ENCODE measurements around the gene SLC49A3.

DNA sequence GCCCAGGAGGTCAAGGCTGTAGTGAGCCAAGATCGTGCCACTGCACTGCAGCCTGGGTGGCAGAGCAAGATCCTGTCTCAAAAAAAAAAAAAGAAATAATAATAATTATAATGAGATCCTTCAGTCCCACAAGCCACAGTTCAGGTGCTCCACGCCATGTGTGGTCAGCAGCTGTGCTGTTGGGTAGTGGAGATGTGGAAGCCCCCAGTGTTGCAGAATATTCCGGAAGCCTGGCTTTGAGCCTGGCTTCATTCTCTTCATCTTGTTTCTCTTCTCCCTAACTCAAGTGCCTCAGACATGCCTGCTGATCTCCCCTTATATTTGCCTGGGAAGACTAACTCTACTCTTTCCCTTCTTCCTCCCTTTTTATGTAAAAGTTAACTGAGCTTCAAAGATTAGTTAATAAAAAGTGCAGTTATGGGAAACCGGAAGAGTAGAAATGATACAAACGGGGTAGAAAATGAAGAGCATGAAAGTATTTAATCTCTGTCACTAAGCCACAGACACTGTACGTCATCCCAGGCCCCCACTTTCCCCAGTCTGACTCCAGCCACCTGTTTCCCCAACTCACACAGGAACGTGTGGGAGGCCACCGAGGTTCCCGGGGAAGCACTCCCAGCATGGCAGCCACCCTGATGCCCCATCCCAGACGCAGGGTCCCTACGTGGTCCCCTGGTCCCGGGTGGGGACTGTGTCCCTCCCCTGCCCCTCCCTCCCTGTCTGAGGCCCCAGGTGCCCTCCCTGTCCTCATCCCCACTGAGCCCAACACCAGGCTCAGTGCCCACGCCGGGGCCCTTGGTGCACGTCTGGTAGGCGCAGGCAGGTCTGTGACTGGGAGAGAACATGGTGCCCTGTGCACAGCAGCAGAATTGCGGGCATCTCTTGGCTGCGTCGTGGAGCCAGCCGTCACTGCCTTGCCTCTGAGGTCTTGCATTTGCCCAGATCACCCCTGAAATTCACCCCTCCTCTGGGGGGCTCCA, 40.7 kb upstream of the SLC49A3 start:
- TF ChIP-seq, protein P1, sequence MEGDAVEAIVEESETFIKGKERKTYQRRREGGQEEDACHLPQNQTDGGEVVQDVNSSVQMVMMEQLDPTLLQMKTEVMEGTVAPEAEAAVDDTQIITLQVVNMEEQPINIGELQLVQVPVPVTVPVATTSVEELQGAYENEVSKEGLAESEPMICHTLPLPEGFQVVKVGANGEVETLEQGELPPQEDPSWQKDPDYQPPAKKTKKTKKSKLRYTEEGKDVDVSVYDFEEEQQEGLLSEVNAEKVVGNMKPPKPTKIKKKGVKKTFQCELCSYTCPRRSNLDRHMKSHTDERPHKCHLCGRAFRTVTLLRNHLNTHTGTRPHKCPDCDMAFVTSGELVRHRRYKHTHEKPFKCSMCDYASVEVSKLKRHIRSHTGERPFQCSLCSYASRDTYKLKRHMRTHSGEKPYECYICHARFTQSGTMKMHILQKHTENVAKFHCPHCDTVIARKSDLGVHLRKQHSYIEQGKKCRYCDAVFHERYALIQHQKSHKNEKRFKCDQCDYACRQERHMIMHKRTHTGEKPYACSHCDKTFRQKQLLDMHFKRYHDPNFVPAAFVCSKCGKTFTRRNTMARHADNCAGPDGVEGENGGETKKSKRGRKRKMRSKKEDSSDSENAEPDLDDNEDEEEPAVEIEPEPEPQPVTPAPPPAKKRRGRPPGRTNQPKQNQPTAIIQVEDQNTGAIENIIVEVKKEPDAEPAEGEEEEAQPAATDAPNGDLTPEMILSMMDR (conservative IDR thresholded peaks at IDR 0.05) = no peak
- no peak for TF ChIP-seq EZH2 (IDR thresholded peaks at IDR 0.05; ENCODE audit: low read depth)

All from PC-9 (cell line).